ENCODE results near the gene LHFPL6.

LHFPL6 gene

DNA sequence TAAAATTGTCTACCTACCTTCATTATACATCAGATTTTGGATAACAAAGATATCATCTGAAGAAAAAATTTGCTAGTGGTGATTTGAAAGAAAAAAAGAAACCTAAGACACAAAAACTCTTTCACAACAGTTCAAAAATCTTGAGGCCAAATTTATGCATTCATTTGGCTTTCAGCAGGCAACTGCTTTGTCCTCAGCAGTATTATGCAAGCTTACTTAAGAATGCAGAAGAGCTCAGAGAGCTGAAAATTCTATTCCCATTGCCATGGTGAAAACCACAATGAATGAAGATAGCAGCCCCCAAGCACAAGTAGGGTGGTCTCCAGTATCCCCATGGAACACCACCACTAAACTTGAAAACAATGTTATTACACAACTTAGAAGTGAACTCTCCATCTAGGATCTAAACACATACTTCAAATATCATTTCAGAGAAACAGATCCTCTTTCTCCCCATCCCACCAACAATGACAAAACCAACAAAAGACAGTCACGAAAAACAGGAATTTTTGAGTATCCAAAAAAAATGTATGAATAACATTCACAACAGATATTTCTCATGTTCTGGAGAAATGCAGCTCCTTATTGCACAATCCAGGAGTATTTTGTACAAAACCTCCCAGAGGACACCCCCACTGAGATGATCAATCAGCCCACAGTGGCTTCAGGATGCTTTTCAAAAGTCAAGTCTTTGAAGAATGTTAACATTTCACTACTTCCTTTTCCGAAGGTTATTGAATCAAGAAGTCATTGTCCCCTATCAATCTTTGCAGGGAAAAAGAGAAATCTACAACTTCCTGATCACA is 192.7 kb downstream of the LHFPL6 start:
- DNase-seq = no peak

DNA sequence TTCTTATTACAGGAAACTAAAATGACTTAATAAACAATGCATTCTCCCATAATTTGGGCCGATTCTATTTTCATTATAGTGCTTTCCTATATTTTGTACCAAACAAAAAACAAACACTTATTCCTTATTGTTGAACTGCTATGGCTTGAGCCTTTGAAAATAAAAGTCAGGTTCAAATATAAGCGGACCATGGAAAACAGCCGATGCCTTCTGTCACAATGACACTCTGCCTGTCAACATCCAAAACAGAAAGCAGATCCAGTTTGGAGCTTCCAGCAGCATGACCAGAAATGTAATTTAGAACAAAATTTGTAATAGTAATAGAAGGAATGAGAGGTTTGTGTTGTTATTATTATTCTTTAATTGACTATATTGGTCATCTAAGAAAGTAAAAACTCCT is 194.5 kb downstream of the LHFPL6 start:
- no peak for DNase-seq

DNA sequence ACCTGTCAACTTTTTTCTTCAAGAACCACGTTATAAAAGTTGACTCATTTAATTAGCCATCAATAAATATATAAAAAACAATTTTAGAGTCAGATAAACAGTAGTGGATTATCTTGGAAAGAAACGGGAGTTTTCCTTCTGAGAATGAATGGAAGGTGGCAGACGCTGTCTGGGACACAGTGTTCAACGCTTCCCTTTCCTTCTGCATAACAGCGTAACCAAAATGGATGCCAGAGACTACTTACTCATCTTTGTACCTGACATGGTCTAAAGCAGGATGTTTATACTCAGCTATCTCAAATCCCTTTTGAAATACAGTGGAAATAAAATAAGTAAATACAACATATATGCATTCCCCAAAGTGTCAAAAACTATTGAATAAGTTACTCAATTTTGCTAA is 195.2 kb downstream of the LHFPL6 start:
- DNase-seq = no peak

DNA sequence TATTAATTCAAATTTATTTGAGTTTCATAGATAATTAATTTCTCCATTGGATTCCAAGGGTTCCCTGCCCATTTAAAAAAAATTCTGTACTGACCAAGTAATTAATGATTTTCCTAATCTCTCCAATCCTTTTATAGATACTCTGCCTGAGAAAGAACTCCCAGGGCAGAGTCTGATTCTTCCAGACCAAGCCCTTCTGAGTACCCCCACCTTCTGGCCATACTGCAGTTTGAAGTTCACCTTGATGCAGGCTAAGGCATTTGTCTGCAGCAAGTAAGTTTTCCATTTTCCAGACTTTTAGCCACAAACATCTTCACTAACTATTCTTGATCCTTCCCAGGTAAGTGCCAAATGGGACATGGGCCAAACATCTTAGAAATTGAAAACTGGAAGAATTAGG is 195.9 kb downstream of the LHFPL6 start:
- DNase-seq = no peak

DNA sequence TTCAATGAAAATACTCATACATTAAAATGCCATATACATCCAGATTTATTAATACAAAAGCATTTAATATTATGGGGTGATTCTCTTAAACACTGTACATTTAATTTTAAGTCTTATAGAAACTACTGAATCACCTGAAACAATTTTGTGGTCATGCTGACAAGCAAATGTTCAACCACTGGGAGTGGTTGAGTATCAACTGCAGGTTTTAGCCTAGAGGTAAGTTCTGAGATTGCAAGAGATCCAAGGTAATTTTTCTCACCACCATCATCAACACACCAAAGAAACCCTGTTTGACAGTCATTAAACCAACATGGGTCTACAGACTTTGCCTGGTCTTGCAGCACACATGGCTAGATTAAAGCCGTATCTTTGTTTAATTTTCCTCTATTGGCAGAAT is 196.3 kb downstream of the LHFPL6 start:
- DNase-seq = no peak

DNA sequence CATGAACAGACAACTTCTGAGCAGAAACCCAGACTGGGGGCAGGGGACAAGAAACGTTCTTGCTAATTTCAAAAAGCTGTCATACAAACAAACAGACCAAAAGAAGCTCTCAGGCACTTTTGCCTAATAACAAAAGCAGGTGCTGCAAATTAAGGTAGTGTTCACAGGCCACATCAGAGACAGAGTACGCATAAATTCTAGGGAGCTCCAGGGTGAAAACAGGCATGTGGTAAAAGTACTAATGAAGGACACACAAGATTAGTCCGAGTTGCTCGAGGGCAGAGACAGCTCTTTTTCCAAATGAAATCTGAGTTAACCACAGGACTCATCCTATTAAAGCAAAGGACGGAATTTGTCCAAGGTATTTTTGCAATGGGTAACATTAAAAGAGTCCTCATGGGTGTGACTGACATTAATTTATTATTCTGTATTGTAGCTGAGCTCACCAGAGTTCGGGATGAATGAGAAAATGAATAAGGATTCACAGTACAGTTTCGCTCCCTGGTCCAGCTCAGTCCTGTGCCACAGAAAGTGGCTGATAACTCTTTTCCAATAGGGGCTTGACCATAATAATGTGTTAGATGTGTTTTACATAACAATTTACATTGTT is 197.3 kb downstream of the LHFPL6 start:
- DNase-seq = no peak

DNA sequence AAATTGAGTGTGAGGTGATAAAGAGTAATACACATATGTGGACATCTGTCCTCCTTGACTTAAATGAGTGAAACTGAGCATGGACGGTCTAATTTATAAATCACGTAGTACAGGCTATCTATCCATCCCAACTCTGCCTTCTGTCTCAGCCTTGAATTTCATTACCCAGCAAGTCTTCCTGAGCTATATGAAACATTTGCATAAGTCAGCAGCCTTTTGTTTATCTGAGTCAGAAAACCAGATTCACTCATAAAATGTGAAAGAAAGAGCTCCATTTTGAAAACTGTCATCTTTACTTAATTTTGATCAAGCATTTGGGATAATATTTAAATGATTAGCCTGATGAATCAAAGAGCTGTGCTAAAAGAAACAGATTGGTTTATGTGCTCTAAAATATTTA is 197.9 kb downstream of the LHFPL6 start:
- DNase-seq = no peak

DNA sequence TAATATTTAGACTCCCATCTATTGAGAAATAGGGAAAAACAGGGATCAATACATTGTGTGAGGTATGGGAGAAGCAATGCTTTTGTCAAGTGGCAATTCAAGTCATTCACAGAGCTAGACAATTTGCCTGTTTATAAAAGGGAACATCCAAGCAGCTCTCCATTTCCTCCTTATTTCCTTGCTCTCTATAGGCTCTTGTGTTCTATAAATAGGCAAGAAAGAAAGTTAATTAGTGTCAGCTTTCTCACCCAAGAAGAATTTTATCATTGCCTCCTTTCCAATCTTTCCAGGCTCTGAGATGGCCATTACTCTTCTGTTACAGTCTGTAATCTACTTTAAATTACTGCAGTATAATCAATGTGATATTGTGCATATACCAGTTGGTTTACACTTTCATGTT is 199.9 kb downstream of the LHFPL6 start:
- DNase-seq = no peak

DNA sequence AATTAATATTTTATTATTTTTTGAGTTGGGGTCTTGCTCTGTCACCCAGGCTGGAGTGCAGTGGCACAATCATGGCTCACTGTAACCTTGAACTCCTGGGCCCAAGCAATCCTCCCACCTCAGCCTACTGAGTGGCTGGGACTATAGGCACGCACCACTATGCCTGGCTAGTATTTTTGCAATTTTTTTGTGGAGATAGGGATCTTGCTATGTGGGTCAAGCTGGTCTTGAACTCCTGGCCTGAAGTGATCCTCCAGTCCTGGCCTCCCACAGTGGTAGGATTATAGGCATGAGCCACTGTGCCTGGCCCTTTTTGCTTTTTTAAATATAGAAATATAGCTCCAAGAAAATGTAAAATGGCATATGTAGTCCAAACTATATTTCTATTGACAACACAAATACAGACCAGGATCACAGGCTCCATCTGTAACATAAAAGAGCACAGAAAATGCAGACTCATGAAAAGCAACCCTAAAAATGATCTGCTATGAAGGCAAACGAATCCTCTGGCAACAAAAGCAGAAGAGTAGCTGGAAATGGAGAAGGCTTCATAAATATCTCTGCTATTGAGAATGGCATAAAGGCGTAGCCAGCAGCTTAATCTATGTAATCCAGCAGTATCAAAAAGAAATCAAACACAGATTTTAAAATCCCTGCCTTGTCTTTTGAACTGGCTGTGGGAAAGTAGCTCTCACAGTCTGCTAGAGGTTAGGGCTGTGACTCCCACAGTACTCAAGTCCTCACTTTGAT is 200.6 kb downstream of the LHFPL6 start:
- DNase-seq = no peak

DNA sequence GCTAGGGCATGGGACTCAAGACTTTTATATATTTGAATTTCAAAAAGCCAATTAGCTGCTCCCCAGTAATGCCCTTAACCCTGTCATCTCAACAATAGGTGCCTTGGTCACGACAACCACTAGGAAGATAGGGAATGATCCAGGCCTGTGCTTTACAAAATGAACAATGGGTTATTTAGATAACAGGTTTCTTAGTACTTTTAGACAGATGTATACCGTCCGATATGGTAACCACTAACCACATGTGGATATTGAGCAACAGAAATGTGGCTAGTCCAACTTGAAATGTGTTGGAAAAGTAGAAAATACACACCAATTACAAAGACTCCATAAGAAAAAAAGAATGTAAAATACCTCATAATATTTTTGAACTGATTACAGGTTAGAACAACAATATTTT is 201.2 kb downstream of the LHFPL6 start:
- DNase-seq = no peak

DNA sequence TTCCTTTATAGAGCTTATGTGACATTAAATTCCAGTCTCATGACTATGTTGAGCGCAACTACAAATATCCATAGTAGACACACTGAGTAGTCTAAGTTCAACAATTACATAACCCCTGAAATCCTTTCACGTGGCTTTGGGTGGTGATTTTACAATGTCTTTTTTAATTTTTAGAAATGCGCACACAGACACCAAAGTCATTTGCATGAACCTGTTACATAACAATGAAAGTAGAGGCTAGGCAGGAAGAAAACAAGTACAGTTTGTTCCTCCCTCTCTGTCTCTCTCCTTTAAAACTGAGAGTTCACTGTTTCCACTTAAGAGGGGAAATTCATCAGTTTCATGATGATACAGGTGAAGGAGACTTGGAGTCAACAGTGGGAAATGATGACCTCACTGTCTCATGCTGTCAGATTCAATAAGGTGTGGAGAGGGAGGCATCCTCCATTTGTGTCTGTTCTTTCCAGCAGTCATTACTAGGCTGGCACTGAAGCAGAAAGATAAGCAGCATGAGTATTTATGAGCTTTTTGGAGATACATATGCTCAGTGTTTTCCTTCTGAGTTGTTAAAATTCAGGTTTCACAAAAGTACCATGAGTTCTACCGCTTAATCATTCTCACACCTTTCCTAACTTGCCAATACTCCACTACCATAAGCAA is 201.8 kb downstream of the LHFPL6 start:
- DNase-seq = no peak

DNA sequence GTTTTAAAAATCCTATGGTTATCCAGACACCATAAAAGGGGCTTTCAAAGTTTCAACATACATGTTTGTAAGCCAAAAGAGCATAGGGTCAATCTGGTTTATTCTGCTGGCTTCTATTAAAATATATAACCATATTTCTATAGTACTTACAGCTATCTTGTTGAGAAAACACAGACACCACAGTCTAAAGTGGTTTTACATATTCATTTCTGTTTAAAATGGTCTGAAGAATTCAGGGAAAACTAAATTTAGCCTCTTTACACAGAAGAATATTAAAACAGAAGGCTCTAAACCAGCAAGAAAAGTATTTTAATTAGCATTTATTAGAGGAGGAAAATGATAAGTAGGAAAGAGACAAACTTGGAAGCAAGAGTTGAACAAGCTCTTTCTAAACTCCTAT is 203.9 kb downstream of the LHFPL6 start:
- no peak for DNase-seq

DNA sequence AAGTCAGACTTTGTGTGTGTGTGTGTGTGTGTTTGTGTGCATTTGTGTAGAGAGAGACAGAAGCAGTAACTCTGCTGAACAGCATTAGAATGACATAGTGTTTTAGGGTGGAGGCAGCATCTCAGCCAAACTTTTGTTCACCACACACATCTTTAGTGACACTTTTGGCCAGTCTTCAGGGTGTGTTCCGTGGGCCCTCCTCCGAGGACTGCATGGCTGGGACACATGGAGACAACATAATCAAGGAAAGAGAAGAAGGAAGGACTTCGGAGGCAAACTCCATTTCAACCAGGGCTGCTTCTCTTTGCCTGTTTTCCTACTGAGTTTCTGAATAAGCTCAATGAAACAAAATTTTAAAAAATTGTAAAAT is 205.1 kb downstream of the LHFPL6 start:
- DNase-seq = no peak

DNA sequence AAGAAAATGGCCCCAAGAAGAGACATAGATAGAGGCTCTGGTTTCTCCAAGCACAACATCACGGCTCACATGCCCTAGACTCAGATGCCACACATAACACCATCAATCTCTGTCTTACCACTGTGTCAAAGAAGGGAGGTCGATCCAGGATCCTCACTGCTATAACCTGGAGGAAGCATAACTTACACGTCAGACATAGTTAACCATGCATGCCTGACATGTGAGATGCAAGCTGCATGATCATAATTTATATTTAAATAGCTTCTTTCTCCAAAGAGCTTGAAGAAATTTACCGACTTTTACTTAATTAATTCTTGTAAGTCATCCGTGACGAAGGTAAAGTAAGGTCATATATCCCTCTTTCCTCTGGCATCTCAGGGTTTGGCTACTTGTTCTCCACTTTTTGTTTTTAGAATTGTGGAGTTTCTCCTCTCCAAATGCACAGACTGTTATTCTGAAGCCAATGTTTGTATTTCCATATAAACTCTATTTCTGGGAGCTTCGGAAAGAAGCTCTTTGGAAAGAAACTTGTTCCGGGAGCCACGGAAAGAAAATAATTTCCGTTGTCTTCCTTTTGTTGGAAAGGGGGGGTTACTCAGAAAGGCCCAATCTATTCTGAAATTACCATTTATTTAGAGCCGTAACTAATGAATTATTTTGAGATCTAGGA is 205.6 kb downstream of the LHFPL6 start:
- DNase-seq = no peak

DNA sequence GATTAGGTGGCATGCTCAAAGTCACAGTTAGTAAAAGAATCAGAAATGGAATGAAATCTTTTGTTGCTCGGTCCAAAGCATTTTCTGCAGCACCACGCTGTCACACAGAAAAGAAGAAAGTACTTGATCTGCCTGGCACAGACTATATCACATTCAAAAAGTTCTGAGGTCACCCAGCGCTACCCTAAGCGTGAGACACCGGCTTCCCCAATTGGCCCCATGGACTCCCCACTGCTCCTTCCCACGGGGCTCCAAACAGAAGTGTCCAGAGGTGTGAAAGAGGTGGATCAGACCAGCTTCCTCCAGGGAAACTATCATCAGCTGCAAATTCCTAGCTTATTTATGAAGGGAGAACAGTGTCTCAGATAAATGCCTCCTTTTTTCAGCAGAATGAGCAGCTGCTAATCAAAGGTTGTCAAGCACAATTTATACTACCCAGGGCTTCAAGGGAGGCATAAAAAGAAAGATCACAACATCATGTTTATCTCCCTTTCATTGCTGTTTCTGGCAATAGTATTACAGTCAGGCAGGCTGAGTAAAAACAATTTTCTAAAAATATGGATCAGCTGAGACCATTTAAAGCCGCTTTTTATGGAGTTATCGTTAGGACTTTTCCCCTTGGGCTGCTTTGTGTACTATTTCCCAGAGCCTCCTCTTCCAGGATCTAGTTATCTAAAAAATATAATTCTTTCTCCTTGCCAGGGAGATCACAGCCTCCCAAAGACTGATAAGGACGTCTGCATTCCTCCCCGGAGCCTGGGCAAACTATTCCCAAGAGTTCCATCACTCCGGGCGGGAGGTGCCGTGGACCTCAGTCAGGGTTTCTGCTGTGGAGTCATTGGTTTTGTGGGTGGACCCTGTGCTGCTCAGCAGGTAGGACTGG is 208.0 kb downstream of the LHFPL6 start:
- no peak for DNase-seq

DNA sequence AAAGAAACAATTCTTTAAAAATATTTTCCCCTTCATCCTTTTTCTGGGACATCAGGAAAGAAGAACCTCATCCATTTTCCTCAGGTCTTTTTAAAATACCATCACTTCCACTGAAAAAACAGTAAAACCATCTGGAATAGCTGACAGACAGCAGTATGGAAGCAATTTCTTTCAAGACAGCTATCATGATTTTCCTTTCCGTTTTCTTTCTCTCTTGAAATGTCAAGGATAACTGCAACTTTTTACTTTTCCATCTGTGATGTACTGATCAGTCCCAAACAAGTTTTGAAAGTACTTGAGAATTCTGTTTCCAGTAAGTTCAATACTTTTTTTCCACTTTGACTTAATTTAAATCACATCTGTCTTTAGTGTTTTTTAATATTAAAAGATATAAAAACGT is 211.2 kb downstream of the LHFPL6 start:
- no peak for DNase-seq

DNA sequence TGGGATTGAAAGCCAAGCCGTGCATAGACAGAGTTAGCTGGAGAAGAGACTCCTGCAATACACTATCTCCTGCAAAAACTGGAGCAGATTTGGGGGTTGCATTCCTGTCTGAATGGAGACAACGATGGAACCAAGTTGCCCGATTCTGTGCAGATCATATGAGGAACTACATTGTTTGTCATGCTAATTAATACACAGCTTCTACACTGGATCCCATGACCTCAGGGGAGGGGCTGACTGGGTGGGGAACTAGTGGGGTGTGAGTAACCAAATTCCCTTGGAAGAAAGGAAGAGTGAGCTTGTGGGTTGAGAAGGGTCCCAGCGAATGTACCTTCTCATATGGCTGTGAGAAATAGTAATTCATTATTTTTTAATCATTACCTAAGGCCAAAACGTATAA is 214.0 kb downstream of the LHFPL6 start:
- DNase-seq = no peak

DNA sequence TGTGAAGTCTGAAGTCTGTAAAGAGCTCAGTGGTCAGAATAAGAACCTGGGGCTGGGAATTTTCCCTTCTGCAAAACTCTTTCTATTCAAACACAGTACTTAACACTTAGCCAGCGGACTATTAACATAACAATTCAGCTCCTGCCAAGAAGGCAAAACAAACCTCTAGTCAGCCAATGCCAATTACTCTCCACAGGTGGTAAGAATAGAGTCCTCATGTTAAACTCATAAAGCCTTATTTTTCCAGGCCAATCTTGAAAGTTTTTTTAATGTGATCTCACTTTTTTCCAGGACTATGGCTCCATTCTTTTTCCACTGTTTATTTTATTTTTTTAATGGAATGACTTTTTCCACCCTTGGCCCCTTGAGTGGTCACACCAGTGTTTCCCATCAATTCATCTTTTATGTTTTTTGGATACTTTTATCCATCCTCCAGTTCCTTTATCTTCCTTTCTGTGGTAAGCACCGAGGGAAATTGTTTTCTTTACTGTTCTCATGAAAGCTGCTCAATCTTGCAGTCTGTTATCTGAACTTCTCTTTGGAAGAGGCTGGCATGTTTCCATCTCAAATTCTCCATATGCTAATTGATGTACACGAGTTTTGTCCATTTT is 217.3 kb downstream of the LHFPL6 start:
- DNase-seq = no peak

DNA sequence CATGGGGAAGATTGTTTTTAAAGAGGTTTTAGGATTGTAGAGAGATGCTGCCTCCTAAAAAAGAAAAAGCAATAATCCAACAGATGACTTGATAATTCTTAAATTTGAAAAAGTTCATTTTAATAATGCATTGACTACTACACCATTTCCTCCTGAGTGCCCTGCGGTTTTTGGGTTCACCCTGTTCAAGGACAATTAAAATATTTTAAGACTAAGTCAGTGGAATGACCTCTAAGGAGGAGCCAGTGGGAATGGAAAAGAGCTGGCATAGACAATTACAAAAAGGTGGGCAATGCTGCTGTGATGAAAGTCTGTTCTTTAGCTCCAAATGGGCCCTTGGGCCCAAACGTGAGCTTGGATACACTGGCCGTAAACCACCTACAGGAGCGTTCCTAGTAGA is 217.8 kb downstream of the LHFPL6 start:
- no peak for DNase-seq

DNA sequence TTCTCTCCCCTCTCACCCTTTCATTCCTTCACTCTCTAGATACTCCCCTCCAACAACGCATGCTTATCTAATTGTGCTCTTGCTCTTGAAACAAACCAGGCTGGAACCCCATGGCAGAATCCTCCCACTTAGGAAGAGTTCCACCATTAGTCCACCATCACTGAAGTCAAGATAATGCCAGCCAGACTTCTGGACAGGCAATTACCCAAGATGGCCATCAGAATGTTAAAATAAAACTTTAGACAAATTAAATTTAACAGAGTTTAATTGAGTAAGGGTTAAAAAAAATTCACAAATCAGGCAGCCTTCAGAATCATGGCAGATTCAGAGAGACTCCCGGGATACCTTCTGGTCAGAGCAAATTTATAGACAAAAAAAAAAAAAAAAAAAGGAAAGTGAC is 221.5 kb downstream of the LHFPL6 start:
- no peak for DNase-seq
